PC-3 (cell line): ENCODE measurements around the gene TXNDC2. TPM values are rescaled to one million over a fixed set of nuclear protein-coding genes. Genes with fewer than 3 reads are reported as not detected.
A peak's percentile ranks its signal among the peaks of the same experiment; 100 is the strongest.

ENCODE experiments used
- ATAC-seq: fragments of 200-7000 bp; cut with Tn5 transposase; 2 replicates; pipeline ENCODE4 v1.9.1; 2020; ENCODE audit warnings: mild to moderate bottlenecking, moderate library complexity
- Bru-seq: library from RNA; stranded (reverse); fragments of 400-500 nt; gene quantifications from one replicate; lab custom pipeline; 2021; lab: Mats Ljungman, UMichigan
- BruChase-seq, 2 experiments: library from RNA; stranded (reverse); fragments of 400-500 nt; gene quantifications; one replicate each; lab custom pipeline; 2021; lab: Mats Ljungman, UMichigan
- BruUV-seq: library from RNA; stranded (reverse); fragments of 400-500 nt; replicated peaks from 2 replicates; lab custom pipeline; 2021; lab: Mats Ljungman, UMichigan
- CTCF ChIA-PET: fragments of 300-600 bp; sonication (Branson Sonifier 250); formaldehyde crosslinking; loops from one replicate; lab custom pipeline; 2022; ENCODE audit warnings: antibody characterized with exemption; lab: Charles Lee
- POLR2A ChIA-PET: fragments of 300-600 bp; sonication (Branson Sonifier 250); formaldehyde crosslinking; loops from one replicate; lab custom pipeline; 2022; ENCODE audit warnings: antibody characterized with exemption; ENCODE audit not compliant: unreplicated experiment; lab: Charles Lee
- DNase-seq: peaks from one replicate; pipeline ENCODE4 v3.0.0-alpha.2; 2015
- H2AFZ ChIP-seq: fragments of 300-600 bp; sonication (generic); 2 replicates; pipeline ENCODE4 v1.6.0; 2016; ENCODE audit warnings: antibody characterized with exemption, low read length
- H3F3A ChIP-seq: fragments of 300-600 bp; sonication (generic); one replicate; pipeline ENCODE4 v1.6.0; 2017; ENCODE audit warnings: antibody characterized with exemption, low read length, control low read depth, mild to moderate bottlenecking; ENCODE audit not compliant: unreplicated experiment
- H3K27ac ChIP-seq: fragments of 300-600 bp; sonication (generic); 2 replicates; pipeline ENCODE4 v1.5.1; 2016; ENCODE audit warnings: mild to moderate bottlenecking, low read length
- H3K27me3 ChIP-seq: fragments of 300-600 bp; sonication (generic); 2 replicates; pipeline ENCODE4 v1.6.1; 2016; ENCODE audit warnings: low read length, mixed read lengths
- H3K36me3 ChIP-seq: fragments of 300-600 bp; sonication (generic); 2 replicates; pipeline ENCODE4 v1.6.1; 2016; ENCODE audit warnings: low read depth, mixed run types, low read length, mixed read lengths
- H3K4me1 ChIP-seq: fragments of 300-600 bp; sonication (generic); 2 replicates; pipeline ENCODE4 v1.5.1; 2016; ENCODE audit warnings: low read length; ENCODE audit not compliant: insufficient read depth
- H3K4me2 ChIP-seq: fragments of 300-600 bp; sonication (generic); 2 replicates; pipeline ENCODE4 v1.6.0; 2016; ENCODE audit warnings: low read length
- H3K4me3 ChIP-seq: fragments of 300-600 bp; sonication (generic); 2 replicates; pipeline ENCODE4 v1.5.1; 2016; ENCODE audit warnings: mild to moderate bottlenecking, low read length, mixed read lengths
- H3K79me2 ChIP-seq: fragments of 300-600 bp; sonication (generic); 2 replicates; pipeline ENCODE4 v1.6.1; 2017; ENCODE audit warnings: low read length, mixed read lengths
- H3K9ac ChIP-seq: fragments of 300-600 bp; sonication (generic); 2 replicates; pipeline ENCODE4 v1.6.0; 2016; ENCODE audit warnings: mild to moderate bottlenecking, low read length
- H3K9me2 ChIP-seq: fragments of 300-600 bp; sonication (generic); replicated peaks from 2 replicates; pipeline ENCODE4 v1.6.1; 2016; ENCODE audit warnings: mixed run types, low read length, mixed read lengths
- H3K9me3 ChIP-seq: fragments of 300-600 bp; sonication (generic); 2 replicates; pipeline ENCODE4 v1.6.1; 2016; ENCODE audit warnings: low read length, mixed read lengths
- H4K20me1 ChIP-seq: fragments of 300-600 bp; sonication (generic); 2 replicates; pipeline ENCODE4 v1.6.1; 2016; ENCODE audit warnings: low read length, mixed read lengths
- EZH2 ChIP-seq: fragments of 300-600 bp; sonication (generic); IDR thresholded peaks from one replicate; pipeline ENCODE4 v1.6.1; 2017; ENCODE audit warnings: antibody characterized with exemption, mild to moderate bottlenecking, low read length; ENCODE audit not compliant: unreplicated experiment
- EZH2phosphoT487 ChIP-seq: fragments of 300-600 bp; sonication (generic); IDR thresholded peaks from 2 replicates; pipeline ENCODE4 v1.6.1; 2018; ENCODE audit warnings: mild to moderate bottlenecking, antibody characterized with exemption, low read length, borderline replicate concordance
- intact Hi-C: fragments of 100-400 bp; cut with micrococcal nuclease; formaldehyde crosslinking; loops from 2 replicates; pipeline ENCODE4 v1.9.0; 2023
- long read RNA-seq: library from polyadenylated mRNA; unstranded; transcript quantifications from one replicate; pipeline ENCODE4 v2.0.0, GENCODE V29; 2021; ENCODE audit not compliant: unreplicated experiment
- total RNA-seq: library from RNA; depleted of rRNA; stranded (reverse); fragments of >200 nt; gene quantifications from 2 replicates; pipeline ENCODE4 v1.2.3, GENCODE V29; 2014; rRNA removed
- TF ChIP-seq, protein P1 (sequence below): fragments of 300-600 bp; sonication (generic); conservative IDR thresholded peaks from 2 replicates; pipeline ENCODE4 v1.5.1; 2017; ENCODE audit warnings: antibody characterized with exemption, low read depth, mild to moderate bottlenecking, low read length

The TXNDC2 gene
- 0.87 TPM in 1 of 2 replicates, not detected in the other for total RNA-seq
- not detected for Bru-seq, nascent RNA
- BruChase-seq, experiment 1, labeled RNA remaining after a 6-hour chase = percentile 12 among the genes with signal in this experiment
- BruChase-seq, experiment 2, labeled RNA remaining after a 2-hour chase = percentile 10 among the genes with signal in this experiment
- long read RNA-seq = 0 reads

DNA sequence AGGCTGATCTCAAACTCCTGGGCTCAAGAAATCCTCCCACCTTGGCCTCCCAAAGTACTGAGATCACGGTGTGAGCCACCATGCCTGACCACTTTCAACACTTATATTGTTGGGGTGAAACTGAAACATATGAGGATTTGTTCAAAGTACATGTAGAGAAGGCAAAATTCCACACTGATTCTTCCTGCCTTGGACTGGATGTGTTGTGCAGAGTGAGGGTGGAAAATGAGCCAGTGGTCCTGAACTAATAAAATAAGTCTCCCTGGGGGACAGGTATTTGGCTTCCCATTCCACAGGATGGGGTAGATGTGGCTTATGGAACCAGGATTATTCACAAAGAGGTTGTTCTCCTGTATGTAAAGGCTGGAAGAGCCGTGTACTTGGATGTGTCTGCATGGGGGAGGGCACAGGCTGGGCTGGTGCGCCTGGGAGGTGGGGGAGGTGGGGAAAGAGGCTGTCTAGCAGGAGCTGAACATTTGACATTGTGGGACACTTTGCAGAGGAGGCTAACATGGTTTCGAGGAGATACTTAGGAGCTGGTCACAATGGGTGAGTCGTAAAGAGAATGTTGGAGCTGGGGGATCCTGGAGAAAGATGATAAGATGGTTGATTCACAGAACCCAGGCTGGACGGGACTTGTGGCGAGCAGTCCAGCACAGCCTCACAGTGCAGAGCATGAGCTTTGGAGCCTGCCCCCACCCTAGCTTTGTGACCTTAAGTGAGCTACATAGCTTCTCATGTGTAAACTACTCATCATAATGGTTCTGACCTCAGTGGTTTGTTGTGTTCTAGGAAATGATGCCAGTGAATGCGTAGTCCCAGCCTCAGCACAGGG is at the start of gene TXNDC2:
Gene TXNDC2 (plus strand): TSS at position 804 of the 835 bp plus-strand sequence. CDS start 708 bp downstream, outside the sequence.
- intact Hi-C loops = no loop called here
- Histone ChIP-seq H4K20me1 (no peaks in the 10 kb centered on the region), H3K27me3 (no peaks in the 10 kb centered on the region), H3K4me1 (0 out of 2 replicates have a peak, but pooled peaks cover 8% of the 10 kb centered on the region), H3K9me2 (no peaks in the 10 kb centered on the region), H3K79me2 (no peaks in the 10 kb centered on the region), H3K9me3 (no peaks in the 10 kb centered on the region), H3K36me3 (no peaks in the 10 kb centered on the region), H2AFZ (no peak within 1 kb of the TSS), H3F3A (no peaks in the 10 kb centered on the region), H3K4me2 (no peak within 1 kb of the TSS), H3K4me3 (no peak within 1 kb of the TSS), H3K9ac (no peak within 1 kb of the TSS), H3K27ac (no peak within 1 kb of the TSS)
- ChIA-PET POLR2A (interaction anchor here (0.6 kb wide), 1 partner anchor 10 kb away, joined by 8 read pairs; no protein-coding TSS in a partner anchor), CTCF (no interaction called here)
- no peak for DNase-seq
- no TSS peak for BruUV-seq
- TF ChIP-seq, protein P1, sequence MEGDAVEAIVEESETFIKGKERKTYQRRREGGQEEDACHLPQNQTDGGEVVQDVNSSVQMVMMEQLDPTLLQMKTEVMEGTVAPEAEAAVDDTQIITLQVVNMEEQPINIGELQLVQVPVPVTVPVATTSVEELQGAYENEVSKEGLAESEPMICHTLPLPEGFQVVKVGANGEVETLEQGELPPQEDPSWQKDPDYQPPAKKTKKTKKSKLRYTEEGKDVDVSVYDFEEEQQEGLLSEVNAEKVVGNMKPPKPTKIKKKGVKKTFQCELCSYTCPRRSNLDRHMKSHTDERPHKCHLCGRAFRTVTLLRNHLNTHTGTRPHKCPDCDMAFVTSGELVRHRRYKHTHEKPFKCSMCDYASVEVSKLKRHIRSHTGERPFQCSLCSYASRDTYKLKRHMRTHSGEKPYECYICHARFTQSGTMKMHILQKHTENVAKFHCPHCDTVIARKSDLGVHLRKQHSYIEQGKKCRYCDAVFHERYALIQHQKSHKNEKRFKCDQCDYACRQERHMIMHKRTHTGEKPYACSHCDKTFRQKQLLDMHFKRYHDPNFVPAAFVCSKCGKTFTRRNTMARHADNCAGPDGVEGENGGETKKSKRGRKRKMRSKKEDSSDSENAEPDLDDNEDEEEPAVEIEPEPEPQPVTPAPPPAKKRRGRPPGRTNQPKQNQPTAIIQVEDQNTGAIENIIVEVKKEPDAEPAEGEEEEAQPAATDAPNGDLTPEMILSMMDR = no peak
- no peak for TF ChIP-seq EZH2
- no peak for TF ChIP-seq EZH2phosphoT487
- ATAC-seq = no peak

DNA sequence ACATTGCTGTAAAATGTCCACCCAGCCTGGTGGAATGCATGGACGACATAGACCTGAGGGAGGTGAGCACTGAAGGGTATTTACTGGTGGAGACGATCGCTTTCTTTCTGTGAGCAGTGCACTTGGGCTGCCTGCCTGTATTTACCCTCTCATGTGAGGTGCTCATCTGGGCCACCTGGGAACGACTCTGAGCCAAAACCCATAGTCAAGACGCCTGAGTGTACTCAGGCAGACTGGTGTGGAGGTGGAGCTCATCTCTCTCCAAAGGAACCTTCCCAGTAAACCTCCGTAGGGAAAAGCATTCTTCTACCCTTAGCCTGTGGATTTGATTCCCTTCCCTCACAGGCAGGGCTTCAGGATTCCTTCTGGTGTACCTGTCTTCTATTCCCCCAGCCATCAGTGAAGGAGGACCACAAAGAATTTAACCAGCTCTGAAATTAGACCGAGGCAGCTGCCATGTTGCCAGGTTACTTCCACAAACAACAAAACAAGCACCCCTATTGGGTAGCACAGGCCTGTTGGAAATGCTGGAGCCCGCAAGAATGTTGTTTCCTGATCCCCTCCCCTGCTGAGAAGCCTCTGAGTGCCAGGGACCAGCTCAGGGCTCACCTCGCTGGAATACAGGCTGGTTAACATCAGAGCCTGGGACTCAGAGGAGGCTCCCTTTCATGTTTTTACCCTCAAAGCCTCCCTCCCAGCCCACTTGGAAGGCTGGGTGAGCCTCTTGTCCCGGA is 47.5 kb upstream of the TXNDC2 start:
- H3K4me3 ChIP-seq = no peak overlapping the region
- H3K79me2 ChIP-seq = no peaks in the 10 kb centered on the region
- H3K36me3 ChIP-seq = no peaks in the 10 kb centered on the region
- 0 out of 2 replicates have a peak, but pooled peaks cover 2% of the 10 kb centered on the region for H3K9me2 ChIP-seq
- H4K20me1 ChIP-seq = no peaks in the 10 kb centered on the region
- POLR2A ChIA-PET = no interaction called here
- CTCF ChIA-PET = no interaction called here
- no peaks in the 10 kb centered on the region for H3K4me1 ChIP-seq
- no peak overlapping the region for H2AFZ ChIP-seq
- no peak overlapping the region for H3K9ac ChIP-seq
- no TSS peak for BruUV-seq
- no peaks in the 10 kb centered on the region for H3K27me3 ChIP-seq
- no peak overlapping the region for H3K27ac ChIP-seq
- no peak overlapping the region for H3K4me2 ChIP-seq
- no peak for DNase-seq
- ATAC-seq = no peak
- TF ChIP-seq, protein P1 = no peak
- no peaks in the 10 kb centered on the region for H3F3A ChIP-seq
- intact Hi-C loops = no loop called here
- H3K9me3 ChIP-seq = no peaks in the 10 kb centered on the region
